OCI-LY3 (cell line): ENCODE measurements around the gene PTPRN2.
A peak's percentile ranks its signal among the peaks of the same experiment; 100 is the strongest.

ENCODE experiments used
- H2AFZ ChIP-seq: fragments of 200-600, 300-600 bp; shearing (Covaris generic); 2 replicates; pipeline ENCODE4 v1.6.0; 2014; ENCODE audit warnings: antibody characterized with exemption, low read depth, low read length
- H3K27ac ChIP-seq: fragments of 200-600, 300-600 bp; sonication (generic); 2 replicates; pipeline ENCODE4 v1.5.1; 2014; ENCODE audit warnings: mild to moderate bottlenecking, low read length, moderate library complexity, mixed read lengths
- H3K27me3 ChIP-seq: fragments of 200-600, 300-600 bp; sonication (generic); 2 replicates; pipeline ENCODE4 v1.6.1; 2014; ENCODE audit warnings: low read depth, low read length, mixed read lengths
- H3K36me3 ChIP-seq: fragments of 200-600, 300-600 bp; sonication (generic); replicated peaks from 2 replicates; pipeline ENCODE3; 2014; ENCODE audit warnings: low read depth, low read length, mixed read lengths
- H3K4me1 ChIP-seq: fragments of 300-600, 200-600 bp; sonication (generic); 2 replicates; pipeline ENCODE4 v1.6.1; 2014; ENCODE audit warnings: low read length, mixed read lengths
- H3K4me2 ChIP-seq: fragments of 200-600, 300-600 bp; sonication (generic); 2 replicates; pipeline ENCODE4 v1.6.1; 2014; ENCODE audit warnings: low read length, mixed read lengths
- H3K4me3 ChIP-seq: fragments of 300-600, 200-600 bp; sonication (generic); 2 replicates; pipeline ENCODE4 v1.5.1; 2014; ENCODE audit warnings: antibody characterized with exemption, mild to moderate bottlenecking, low read length, moderate library complexity
- H3K79me2 ChIP-seq: fragments of 300-600, 200-600 bp; shearing (Covaris generic); 2 replicates; pipeline ENCODE4 v1.6.1; 2014; ENCODE audit warnings: mild to moderate bottlenecking, low read length, mixed read lengths
- H3K9ac ChIP-seq: fragments of 300-600, 200-600 bp; shearing (Covaris generic); 2 replicates; pipeline ENCODE4 v1.6.0; 2014; ENCODE audit warnings: mild to moderate bottlenecking, low read length, moderate library complexity
- H3K9me3 ChIP-seq: fragments of 200-600, 300-600 bp; shearing (Covaris generic); 2 replicates; pipeline ENCODE4 v1.6.1; 2014; ENCODE audit warnings: low read length, mixed read lengths; ENCODE audit not compliant: insufficient read depth
- H4K20me1 ChIP-seq: fragments of 200-600, 300-600 bp; sonication (generic); 2 replicates; pipeline ENCODE4 v1.6.1; 2016; ENCODE audit warnings: low read length, mixed read lengths; ENCODE audit not compliant: insufficient read depth
- CTCF ChIP-seq: fragments of 200-600, 300-600 bp; sonication (generic); IDR thresholded peaks from 2 replicates; pipeline ENCODE4 v1.5.1; 2014; ENCODE audit warnings: antibody characterized with exemption, low read length, low read depth
- EZH2phosphoT487 ChIP-seq: fragments of 200-600 bp; shearing (Covaris generic); IDR thresholded peaks from 2 replicates; pipeline ENCODE4 v1.6.1; 2018; ENCODE audit warnings: antibody characterized with exemption, mixed run types, low read depth

PTPRN2 gene

GRCh38 chr7:158395780-158396278, 191.8 kb downstream of the PTPRN2 start:
- peaks cover 3% of the 10 kb centered on the region for H3K4me1 ChIP-seq
- no peaks in the 10 kb centered on the region for H4K20me1 ChIP-seq
- no peak overlapping the region for H3K9ac ChIP-seq
- TF ChIP-seq EZH2phosphoT487 (no peak), CTCF (no peak)
- no peak overlapping the region for H3K4me2 ChIP-seq
- H3K79me2 ChIP-seq, result no peaks in the 10 kb centered on the region
- H3K27me3 ChIP-seq, result no peaks in the 10 kb centered on the region
- H3K9me3 ChIP-seq, result no peaks in the 10 kb centered on the region; the same call in 1 of the 2 replicates
- no peaks in the 10 kb centered on the region for H3K36me3 ChIP-seq
- no peak overlapping the region for H3K4me3 ChIP-seq
- no peak overlapping the region for H2AFZ ChIP-seq
- H3K27ac ChIP-seq, result no peak overlapping the region

- no peaks in the 10 kb centered on the region for H3K79me2 ChIP-seq
- TF ChIP-seq CTCF (no peak), EZH2phosphoT487 (no peak)
- no peaks in the 10 kb centered on the region for H3K36me3 ChIP-seq
- no peaks in the 10 kb centered on the region; the same call in 1 of the 2 replicates for H3K9me3 ChIP-seq
- H4K20me1 ChIP-seq, result no peaks in the 10 kb centered on the region
- H3K27me3 ChIP-seq, result no peaks in the 10 kb centered on the region
- no peaks in the 10 kb centered on the region for H3K4me1 ChIP-seq
- no peak overlapping the region for H3K27ac ChIP-seq
- H3K9ac ChIP-seq, result no peak overlapping the region
- H2AFZ ChIP-seq, result no peak overlapping the region
- H3K4me3 ChIP-seq, result no peak overlapping the region
- no peak overlapping the region for H3K4me2 ChIP-seq
These were observed 192.3 kb downstream of the PTPRN2 start for GRCh38 chr7:158395349-158395748.

GRCh38 chr7:158394936-158395335, 192.7 kb downstream of the PTPRN2 start:
- no peak overlapping the region for H3K4me2 ChIP-seq
- H2AFZ ChIP-seq, result no peak overlapping the region
- no peaks in the 10 kb centered on the region for H3K79me2 ChIP-seq
- no peaks in the 10 kb centered on the region for H3K36me3 ChIP-seq
- TF ChIP-seq EZH2phosphoT487, result no peak
- peak; percentile 32; the same call in 1 of the 2 replicates for TF ChIP-seq CTCF
- H3K27me3 ChIP-seq, result no peaks in the 10 kb centered on the region
- no peak overlapping the region for H3K9ac ChIP-seq
- no peaks in the 10 kb centered on the region; the same call in 1 of the 2 replicates for H3K9me3 ChIP-seq
- no peak overlapping the region for H3K27ac ChIP-seq
- H3K4me1 ChIP-seq, result no peaks in the 10 kb centered on the region
- H3K4me3 ChIP-seq, result no peak overlapping the region
- no peaks in the 10 kb centered on the region for H4K20me1 ChIP-seq

- Histone ChIP-seq H3K4me2 (no peak overlapping the region), H3K9me3 (no peaks in the 10 kb centered on the region; the same call in 1 of the 2 replicates), H3K4me1 (no peaks in the 10 kb centered on the region), H3K9ac (no peak overlapping the region), H3K36me3 (no peaks in the 10 kb centered on the region), H3K4me3 (no peak overlapping the region), H3K27me3 (no peaks in the 10 kb centered on the region), H4K20me1 (no peaks in the 10 kb centered on the region), H2AFZ (no peak overlapping the region), H3K79me2 (no peaks in the 10 kb centered on the region), H3K27ac (no peak overlapping the region)
- TF ChIP-seq EZH2phosphoT487, result no peak
- no peak for TF ChIP-seq CTCF
These were observed 193.5 kb downstream of the PTPRN2 start for GRCh38 chr7:158393926-158394625.
